Tongue (tissue), 2 donors: ENCODE results near the gene RTF1. TPM values are rescaled to one million over a fixed set of nuclear protein-coding genes. Genes with fewer than 3 reads are reported as not detected.
"Not testable (repeated sequence)": the region's sequence is repeated elsewhere in the genome, so short reads cannot be mapped to it uniquely, and the experiment has no call there.

ENCODE experiments used
- DNase-seq: peaks from one replicate; pipeline ENCODE4 v3.0.0-alpha.2; 2015
- total RNA-seq: library from RNA; depleted of rRNA; stranded (reverse); fragments of >200 nt; gene quantifications from one replicate; pipeline ENCODE4 v1.2.3, GENCODE V29; 2014

The RTF1 gene
- 46.4 TPM for total RNA-seq

DNA sequence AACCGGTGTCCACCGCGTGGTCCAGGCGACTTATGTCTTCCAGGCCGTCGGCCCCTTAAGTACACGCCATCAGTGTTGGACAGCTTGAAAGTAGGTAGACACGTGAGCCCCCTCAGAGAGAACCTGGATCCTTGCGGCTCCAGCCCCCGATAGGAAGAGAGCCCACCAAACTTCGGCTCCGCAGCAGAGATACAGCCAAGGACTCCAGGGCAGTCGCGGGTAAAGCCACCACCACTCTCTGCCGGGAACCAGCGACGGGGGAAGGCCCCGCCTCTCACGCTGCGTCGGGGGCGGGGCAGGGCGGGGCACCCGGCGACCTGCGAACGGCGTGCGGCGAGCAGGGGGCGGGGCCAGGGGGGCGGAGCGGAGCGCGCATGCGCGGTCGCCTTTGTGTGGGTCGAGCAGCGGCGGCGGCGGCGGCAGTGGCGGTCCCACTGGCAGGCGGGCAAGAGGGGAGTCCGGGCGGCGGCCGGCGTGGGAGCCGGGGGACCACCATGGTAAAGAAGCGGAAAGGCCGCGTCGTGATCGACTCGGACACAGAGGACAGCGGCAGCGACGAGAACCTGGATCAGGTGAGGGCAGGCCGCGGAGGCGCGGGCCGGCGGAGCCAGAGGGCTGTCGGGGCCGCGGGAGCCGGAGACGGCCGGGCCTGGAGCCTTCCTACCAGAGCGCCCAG lies at the start of gene RTF1:
Gene RTF1, plus strand, starts transcription at position 354 of the 676 bp plus-strand sequence. Its CDS starts 21 bp downstream, at position 375.
- DNase-seq, result peak; percentile 97

GRCh38 chr15:41367418-41367817 lies 49.5 kb upstream of the RTF1 start:
- peak; percentile 16 for DNase-seq

GRCh38 chr15:41377978-41378377 lies 38.9 kb upstream of the RTF1 start:
- no peak for DNase-seq

GRCh38 chr15:41383974-41384749 lies 32.7 kb upstream of the RTF1 start:
- not testable (repeated sequence) for DNase-seq

DNA sequence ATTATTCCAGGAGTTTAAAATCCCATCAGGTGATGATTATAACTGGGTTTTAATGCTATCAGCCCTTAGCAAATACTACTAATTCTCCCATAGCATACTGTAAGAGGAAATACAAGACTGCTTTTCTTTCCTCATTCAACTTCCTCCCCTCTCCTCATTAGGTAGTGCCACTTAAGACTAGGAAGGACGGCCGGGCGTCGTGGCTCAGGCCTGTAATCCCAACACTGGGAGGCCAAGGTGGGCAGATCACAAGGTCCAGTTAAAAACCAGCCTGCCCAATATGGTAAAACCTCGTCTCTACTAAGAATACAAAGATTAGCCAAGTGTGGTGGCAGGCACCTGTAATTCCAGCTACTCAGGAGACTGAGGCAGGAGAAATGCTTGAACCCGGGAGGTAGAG lies 29.2 kb upstream of the RTF1 start:
- no peak for DNase-seq

- DNase-seq, result no peak
Measured at GRCh38 chr15:41392659-41393058, 24.2 kb upstream of the RTF1 start.

DNA sequence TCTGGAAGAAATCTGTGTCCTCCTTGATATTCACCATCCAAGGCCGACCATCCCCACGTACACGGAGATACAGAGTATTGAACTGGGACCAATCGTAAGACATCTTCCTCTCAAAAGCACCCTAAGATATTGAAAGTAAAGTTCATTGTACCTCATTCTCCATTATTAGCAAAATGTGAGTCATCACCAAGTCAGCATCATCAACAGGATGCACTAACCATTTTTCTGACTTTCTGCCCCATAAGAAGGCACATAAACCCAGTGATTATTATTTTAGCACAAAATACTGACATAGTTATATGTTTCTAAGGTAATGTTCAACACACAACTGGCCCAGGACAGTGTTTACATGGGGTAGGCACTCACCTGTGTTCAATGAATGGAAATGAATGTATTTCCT lies 22.0 kb upstream of the RTF1 start:
- DNase-seq, result no peak

- DNase-seq, result no peak
Measured at GRCh38 chr15:41396111-41396510, 20.8 kb upstream of the RTF1 start.

GRCh38 chr15:41401904-41402267 lies 15.0 kb upstream of the RTF1 start:
- DNase-seq, result no peak

DNA sequence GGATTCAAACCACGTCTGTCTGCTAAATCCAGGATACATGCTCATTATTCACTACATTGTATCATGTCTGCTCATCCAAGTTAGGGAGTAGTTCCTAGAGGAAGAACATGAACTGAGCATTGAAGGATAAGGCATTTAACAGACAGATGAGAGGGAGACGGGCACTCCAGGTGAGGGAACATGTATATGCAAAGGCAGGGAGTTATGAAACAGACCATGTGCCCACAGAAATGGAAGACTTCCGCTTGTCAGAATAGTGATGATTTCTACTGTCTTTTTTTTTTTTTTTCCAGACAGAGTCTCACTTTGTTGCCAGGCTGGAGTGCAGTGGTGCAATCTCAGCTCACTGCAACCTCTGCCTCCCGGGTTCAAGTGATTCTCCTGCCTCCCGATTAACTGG lies 9.6 kb upstream of the RTF1 start:
- DNase-seq, result no peak

DNA sequence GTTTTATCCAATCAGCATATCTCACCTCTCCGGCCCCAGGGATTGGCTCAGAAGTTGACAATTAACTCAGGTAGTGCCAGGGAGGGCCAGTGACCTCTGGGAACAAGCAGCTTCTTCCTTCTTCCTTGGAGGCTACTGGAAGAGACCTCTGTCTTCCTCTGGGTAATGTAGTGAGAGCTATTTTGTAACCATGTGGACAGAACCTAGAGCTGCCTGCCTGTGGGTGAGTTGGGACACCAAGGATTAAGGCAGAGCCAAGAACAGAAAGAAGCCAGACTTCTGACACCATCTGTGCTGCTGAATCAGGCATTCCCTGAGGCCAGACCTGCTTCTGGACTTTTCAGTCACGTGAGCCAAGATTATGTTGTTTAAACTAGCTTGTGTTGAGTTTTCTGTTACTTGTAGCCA lies 8.7 kb upstream of the RTF1 start:
- DNase-seq, result no peak

DNA sequence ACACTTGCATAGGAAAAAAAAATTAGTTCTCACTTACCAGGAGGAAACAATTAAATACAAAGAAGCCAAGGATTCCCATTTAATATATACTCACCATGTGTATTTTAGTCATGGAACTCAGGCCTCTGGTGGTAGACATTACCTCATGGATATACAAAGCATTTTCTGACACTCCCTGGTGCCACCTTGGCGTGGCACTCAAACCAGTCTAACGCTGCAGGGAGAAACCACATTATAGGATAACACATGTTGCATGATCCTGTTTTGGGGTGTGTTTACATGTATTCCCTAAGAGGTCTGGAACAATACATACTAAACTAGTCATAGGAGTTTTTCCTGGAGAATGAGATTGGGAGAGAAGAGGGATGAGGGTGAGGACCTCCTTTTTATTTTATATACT lies 5.9 kb upstream of the RTF1 start:
- DNase-seq, result no peak

- peak; percentile 8 for DNase-seq
Measured at GRCh38 chr15:41411441-41411840, 5.5 kb upstream of the RTF1 start.

GRCh38 chr15:41416128-41416741 lies 660 bp upstream of the RTF1 start:
- DNase-seq, result no peak

DNA sequence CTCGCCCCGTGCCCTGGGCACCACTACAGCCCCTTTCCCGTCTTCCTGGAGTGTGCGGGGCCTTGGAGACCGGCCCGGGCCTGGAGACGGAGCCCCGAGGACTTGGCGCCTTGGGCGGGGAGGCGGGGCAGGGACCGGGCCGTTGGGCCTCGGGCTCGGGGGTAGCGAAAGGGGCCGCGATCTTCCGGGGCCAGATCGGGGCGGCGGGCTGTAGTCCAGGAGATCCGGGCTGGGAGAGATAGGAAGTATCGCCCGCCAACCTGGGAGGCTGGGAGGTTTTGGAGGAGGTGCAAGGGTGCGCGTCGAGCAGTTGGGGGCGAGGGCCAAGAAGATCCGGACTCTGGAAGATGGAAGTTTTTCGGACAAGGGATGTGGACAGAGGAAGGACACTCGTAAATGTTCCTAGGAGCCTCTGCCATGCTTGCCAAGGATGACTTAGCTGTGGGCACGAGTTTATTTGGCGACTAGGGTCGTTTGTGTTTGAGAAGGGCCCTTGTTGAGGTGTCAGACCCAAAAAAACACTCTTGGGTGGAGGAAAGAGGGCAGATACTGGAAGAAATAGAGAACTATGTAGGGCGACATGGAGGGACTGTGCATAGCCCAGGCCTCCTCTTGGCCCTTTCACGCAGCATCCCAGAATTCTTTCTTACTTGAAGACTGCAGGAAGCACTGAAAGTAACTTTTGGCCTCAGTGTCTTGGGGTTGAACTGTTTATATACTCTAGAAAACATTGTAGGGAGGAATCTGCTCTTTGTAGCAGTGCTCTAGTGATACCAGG lies 712 bp downstream of the RTF1 start:
- peak; percentile 51 for DNase-seq

DNA sequence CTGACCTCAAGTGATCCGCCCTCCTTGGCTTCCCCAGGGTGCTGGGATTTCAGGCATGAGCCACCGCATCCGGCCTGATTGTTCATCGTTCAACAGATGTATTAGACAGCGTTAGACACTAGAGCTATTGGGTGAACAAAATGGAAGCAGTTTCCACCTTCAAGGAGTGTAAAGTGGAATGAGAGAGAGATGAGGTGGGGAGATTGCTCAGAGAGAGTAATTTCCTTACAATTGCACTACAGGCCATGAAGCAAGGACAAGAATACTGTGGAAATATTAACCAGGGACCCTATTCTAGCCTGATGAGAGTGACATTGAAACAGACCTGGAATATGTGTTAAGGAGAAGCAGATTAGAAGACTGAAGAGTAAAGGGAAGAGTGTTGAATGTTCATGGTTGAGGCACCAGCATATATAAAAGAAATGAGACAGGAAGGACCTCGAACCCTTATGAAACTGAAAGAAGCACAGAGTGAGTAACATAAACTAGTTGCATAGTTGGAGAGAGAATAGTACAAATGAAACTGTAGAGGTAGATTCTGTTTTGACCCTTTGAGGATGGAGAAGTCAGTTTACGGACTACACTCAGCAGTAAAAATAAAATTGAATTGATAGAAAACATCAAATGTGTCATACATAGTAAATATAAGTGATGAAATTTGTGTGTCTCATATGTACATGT lies 7.2 kb downstream of the RTF1 start:
- no peak for DNase-seq

DNA sequence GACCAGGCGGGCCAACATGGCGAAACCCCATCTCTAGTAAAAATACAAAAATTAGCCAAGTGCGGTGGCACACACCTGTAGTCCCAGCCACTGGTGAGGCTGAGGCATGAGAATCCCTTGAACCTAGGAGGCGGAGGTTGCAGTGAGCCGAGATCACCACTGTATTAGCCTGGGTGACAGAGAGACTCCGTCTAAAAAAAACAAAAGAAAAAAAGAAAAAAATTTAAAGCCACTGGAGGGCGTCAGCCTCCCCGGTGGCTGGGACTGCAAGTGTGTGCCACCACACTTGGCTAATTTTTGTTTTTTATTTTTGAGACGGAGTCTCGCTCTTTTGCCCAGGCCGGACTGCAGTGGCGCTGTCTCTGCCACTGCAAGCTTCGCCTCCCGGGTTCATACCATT lies 7.9 kb downstream of the RTF1 start:
- DNase-seq, result no peak

- DNase-seq, result not testable (repeated sequence)
Measured at GRCh38 chr15:41425907-41426306, 9.0 kb downstream of the RTF1 start.

- DNase-seq, result no peak
Measured at GRCh38 chr15:41429003-41429890, 12.4 kb downstream of the RTF1 start.

- DNase-seq, result no peak
Measured at GRCh38 chr15:41435037-41435786, 18.3 kb downstream of the RTF1 start.
